ENCODE data around the gene HCRT. TPM values are rescaled to one million over a fixed set of nuclear protein-coding genes. Genes with fewer than 3 reads are reported as not detected.

Gene HCRT
- total RNA-seq, 1 experiment from 2014 or later, result not detected

DNA sequence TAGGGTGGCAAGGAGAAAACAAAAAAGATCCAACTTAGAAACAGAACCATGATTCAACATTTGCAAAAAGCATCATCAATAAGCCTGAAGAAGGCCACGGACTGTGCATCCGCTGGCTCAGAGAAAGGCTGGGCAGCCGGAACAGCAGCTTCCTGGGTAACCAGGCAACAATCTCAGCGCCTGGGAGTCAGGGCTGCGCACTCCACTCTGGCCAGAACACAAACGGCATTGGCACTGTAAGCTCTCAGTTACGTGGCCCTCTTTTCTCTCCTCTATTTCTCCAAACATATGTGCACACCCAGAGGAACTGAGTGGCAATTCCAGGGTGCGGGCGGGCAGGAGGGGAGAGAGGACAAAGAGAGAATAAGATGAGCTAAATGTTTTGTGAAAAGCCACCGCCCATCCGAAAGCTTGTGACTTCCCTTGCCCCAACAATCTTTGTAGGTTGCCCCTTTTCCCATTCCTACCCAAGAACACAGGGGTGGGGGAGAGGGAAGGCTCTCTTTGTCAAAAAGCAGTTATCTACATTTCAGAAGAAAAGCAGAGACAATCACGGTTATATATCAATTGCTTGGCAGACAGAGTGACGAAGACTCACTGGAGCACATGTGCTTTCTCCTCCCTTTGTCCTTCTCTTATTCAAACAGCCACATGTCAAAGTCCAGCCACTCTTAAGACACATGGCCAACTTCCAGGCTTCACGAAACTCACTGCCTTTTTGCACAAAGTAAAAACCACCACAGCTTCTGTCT is 15.6 kb upstream of the HCRT start:
- Histone ChIP-seq H2AFZ (ENCODE audit: low read length) (no peak overlapping the region), H3K4me1 (ENCODE audit: insufficient read depth, low read length) (no peaks in the 10 kb centered on the region), H3K27me3 (ENCODE audit: low read length) (no peaks in the 10 kb centered on the region), H3K4me2 (ENCODE audit: low read length) (no peak overlapping the region), H3K79me2 (ENCODE audit: low read length) (no peaks in the 10 kb centered on the region), H3K9me2 (replicated peaks; ENCODE audit: low read length) (no peaks in the 10 kb centered on the region), H3K4me3 (ENCODE audit: low read length) (no peak overlapping the region), H3K9me3 (ENCODE audit: low read length) (no peaks in the 10 kb centered on the region), H3F3A (ENCODE audit: low read length, unreplicated experiment) (no peaks in the 10 kb centered on the region), H4K20me1 (ENCODE audit: low read length) (no peaks in the 10 kb centered on the region), H3K36me3 (ENCODE audit: low read depth, low read length) (no peaks in the 10 kb centered on the region), H3K27ac (ENCODE audit: low read length) (no peak overlapping the region), H3K9ac (ENCODE audit: low read length) (no peak overlapping the region)
- DNase-seq (no peak), ATAC-seq (no peak)
- ChIA-PET POLR2A (ENCODE audit: unreplicated experiment) (no interaction called here), CTCF (no interaction called here)
- TF ChIP-seq EZH2phosphoT487 (IDR thresholded peaks at IDR 0.05; ENCODE audit: borderline replicate concordance, low read length) (no peak), EZH2 (IDR thresholded peaks at IDR 0.05; ENCODE audit: low read length, unreplicated experiment) (no peak)
- TF ChIP-seq, protein P1, sequence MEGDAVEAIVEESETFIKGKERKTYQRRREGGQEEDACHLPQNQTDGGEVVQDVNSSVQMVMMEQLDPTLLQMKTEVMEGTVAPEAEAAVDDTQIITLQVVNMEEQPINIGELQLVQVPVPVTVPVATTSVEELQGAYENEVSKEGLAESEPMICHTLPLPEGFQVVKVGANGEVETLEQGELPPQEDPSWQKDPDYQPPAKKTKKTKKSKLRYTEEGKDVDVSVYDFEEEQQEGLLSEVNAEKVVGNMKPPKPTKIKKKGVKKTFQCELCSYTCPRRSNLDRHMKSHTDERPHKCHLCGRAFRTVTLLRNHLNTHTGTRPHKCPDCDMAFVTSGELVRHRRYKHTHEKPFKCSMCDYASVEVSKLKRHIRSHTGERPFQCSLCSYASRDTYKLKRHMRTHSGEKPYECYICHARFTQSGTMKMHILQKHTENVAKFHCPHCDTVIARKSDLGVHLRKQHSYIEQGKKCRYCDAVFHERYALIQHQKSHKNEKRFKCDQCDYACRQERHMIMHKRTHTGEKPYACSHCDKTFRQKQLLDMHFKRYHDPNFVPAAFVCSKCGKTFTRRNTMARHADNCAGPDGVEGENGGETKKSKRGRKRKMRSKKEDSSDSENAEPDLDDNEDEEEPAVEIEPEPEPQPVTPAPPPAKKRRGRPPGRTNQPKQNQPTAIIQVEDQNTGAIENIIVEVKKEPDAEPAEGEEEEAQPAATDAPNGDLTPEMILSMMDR (conservative IDR thresholded peaks at IDR 0.05; ENCODE audit: low read depth, low read length), result no peak
- no TSS peak for BruUV-seq (replicated peaks)
- intact Hi-C loops (cut with micrococcal nuclease), result no loop called here

DNA sequence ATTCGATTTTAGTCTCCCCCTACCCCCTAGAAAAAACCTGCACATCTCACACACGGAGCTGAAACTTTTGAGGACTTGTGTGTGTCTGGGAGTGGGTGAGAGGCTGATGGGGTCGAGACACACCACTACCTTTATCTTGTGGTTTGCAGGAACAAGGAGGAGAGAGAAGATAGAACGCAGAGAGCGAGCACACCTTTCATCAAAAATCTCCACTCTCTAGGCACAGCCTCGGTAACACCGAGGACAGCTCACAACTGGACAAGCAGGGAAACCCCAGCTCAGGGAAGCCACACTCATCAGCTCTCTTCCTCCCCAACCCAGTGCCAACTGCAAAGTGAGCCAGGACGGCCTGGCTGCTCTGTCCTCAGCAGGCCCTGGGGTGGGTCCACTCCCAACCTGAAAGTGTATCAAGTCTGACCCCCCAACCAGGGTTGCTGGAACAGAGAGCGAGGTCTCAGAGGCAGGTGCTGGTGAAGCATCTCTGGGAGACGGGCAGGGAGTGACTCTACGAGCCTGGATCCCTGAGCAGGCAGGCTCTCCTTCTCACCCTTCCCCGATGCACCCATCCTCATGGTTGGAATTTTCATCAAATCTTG is 14.3 kb upstream of the HCRT start:
- ATAC-seq (no peak), DNase-seq (no peak)
- no peak overlapping the region for H2AFZ ChIP-seq (ENCODE audit: low read length)
- POLR2A ChIA-PET (ENCODE audit: unreplicated experiment), result no interaction called here
- H3K4me3 ChIP-seq (ENCODE audit: low read length), result no peak overlapping the region
- H3K9me3 ChIP-seq (ENCODE audit: low read length), result no peaks in the 10 kb centered on the region
- no peaks in the 10 kb centered on the region for H3K79me2 ChIP-seq (ENCODE audit: low read length)
- intact Hi-C loops (cut with micrococcal nuclease), result no loop called here
- no peak overlapping the region for H3K4me2 ChIP-seq (ENCODE audit: low read length)
- no peaks in the 10 kb centered on the region for H3K27me3 ChIP-seq (ENCODE audit: low read length)
- no peak overlapping the region for H3K27ac ChIP-seq (ENCODE audit: low read length)
- H3K9me2 ChIP-seq (replicated peaks; ENCODE audit: low read length), result no peaks in the 10 kb centered on the region
- H3F3A ChIP-seq (ENCODE audit: low read length, unreplicated experiment), result no peaks in the 10 kb centered on the region
- H3K4me1 ChIP-seq (ENCODE audit: insufficient read depth, low read length), result no peaks in the 10 kb centered on the region
- H3K36me3 ChIP-seq (ENCODE audit: low read depth, low read length), result no peaks in the 10 kb centered on the region
- TF ChIP-seq, protein P1 (conservative IDR thresholded peaks at IDR 0.05; ENCODE audit: low read depth, low read length), result no peak
- TF ChIP-seq EZH2phosphoT487 (IDR thresholded peaks at IDR 0.05; ENCODE audit: borderline replicate concordance, low read length) (no peak), EZH2 (IDR thresholded peaks at IDR 0.05; ENCODE audit: low read length, unreplicated experiment) (no peak)
- no peaks in the 10 kb centered on the region for H4K20me1 ChIP-seq (ENCODE audit: low read length)
- CTCF ChIA-PET, result no interaction called here
- BruUV-seq (replicated peaks), result no TSS peak
- H3K9ac ChIP-seq (ENCODE audit: low read length), result no peak overlapping the region

DNA sequence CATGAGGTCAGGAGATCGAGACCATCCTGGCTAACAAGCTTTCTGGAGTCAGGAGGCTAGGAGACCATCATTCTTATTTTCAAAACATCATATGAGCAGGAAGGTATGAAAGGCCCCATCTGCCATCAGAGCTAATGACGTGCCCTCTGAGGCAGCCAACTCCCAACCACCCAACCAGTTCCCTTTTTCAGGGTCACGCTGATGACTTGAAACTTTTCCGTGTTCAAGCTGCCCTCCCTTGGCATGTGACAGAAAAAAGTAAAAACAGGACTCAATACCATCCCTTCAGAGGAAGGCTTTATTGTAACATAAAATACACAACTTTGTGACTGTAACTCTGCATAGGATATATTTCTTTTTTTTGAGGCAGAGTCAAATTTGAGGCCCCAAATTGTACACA is 13.6 kb upstream of the HCRT start:
- H2AFZ ChIP-seq (ENCODE audit: low read length), result no peak overlapping the region
- H3K27ac ChIP-seq (ENCODE audit: low read length), result no peak overlapping the region
- H3K4me3 ChIP-seq (ENCODE audit: low read length), result no peak overlapping the region
- POLR2A ChIA-PET (ENCODE audit: unreplicated experiment), result no interaction called here
- BruUV-seq (replicated peaks), result no TSS peak
- no peak overlapping the region for H3K9ac ChIP-seq (ENCODE audit: low read length)
- H3K4me1 ChIP-seq (ENCODE audit: insufficient read depth, low read length), result no peaks in the 10 kb centered on the region
- no peaks in the 10 kb centered on the region for H3K79me2 ChIP-seq (ENCODE audit: low read length)
- H3K4me2 ChIP-seq (ENCODE audit: low read length), result no peak overlapping the region
- H3K36me3 ChIP-seq (ENCODE audit: low read depth, low read length), result no peaks in the 10 kb centered on the region
- no peaks in the 10 kb centered on the region for H4K20me1 ChIP-seq (ENCODE audit: low read length)
- DNase-seq (no peak), ATAC-seq (no peak)
- CTCF ChIA-PET, result no interaction called here
- intact Hi-C loops (cut with micrococcal nuclease), result no loop called here
- TF ChIP-seq, protein P1 (conservative IDR thresholded peaks at IDR 0.05; ENCODE audit: low read depth, low read length), result no peak
- no peak for TF ChIP-seq EZH2phosphoT487 (IDR thresholded peaks at IDR 0.05; ENCODE audit: borderline replicate concordance, low read length)
- no peak for TF ChIP-seq EZH2 (IDR thresholded peaks at IDR 0.05; ENCODE audit: low read length, unreplicated experiment)
- H3K9me2 ChIP-seq (replicated peaks; ENCODE audit: low read length), result no peaks in the 10 kb centered on the region
- H3K27me3 ChIP-seq (ENCODE audit: low read length), result no peaks in the 10 kb centered on the region
- H3F3A ChIP-seq (ENCODE audit: low read length, unreplicated experiment), result no peaks in the 10 kb centered on the region
- H3K9me3 ChIP-seq (ENCODE audit: low read length), result no peaks in the 10 kb centered on the region
